ENCODE results near the gene SELENON. TPM values are rescaled to one million over a fixed set of nuclear protein-coding genes. Genes with fewer than 3 reads are reported as not detected.

Gene SELENON
- total and polyA plus RNA-seq, 2 experiments from 2014 or later = 9.0 to 49.7 TPM

GRCh38 chr1:25817840-25818501 lies 18.0 kb downstream of the SELENON start:
- Histone ChIP-seq H3K79me2 (ENCODE audit: insufficient read depth) (peaks cover 32% of the 10 kb centered on the region), H3K9ac (peak overlapping the region; percentile 83), H3K36me3 (ENCODE audit: low read depth) (no peaks in the 10 kb centered on the region), H3K4me2 (ENCODE audit: unreplicated experiment) (peak overlapping the region; percentile 89), H3K4me3 (peak overlapping the region; percentile 82; the same call in 1 of the 2 replicates), H3K9me3 (ENCODE audit: low read depth) (no peaks in the 10 kb centered on the region), H3K27me3 (replicated peaks; ENCODE audit: insufficient read depth) (no peaks in the 10 kb centered on the region), H4K20me1 (ENCODE audit: insufficient read depth) (no peaks in the 10 kb centered on the region), H2AFZ (peak overlapping the region; percentile 84; the same call in 1 of the 2 replicates), H3K9me2 (ENCODE audit: insufficient read depth) (no peaks in the 10 kb centered on the region), H3F3A (ENCODE audit: insufficient read depth) (peaks cover 18% of the 10 kb centered on the region), H3K27ac (peak overlapping the region; percentile 61; the same call in 1 of the 2 replicates), H3K4me1 (ENCODE audit: insufficient read depth) (peaks cover 25% of the 10 kb centered on the region)
- TF ChIP-seq EZH2 (IDR thresholded peaks at IDR 0.05; ENCODE audit: insufficient read depth, poor library complexity, severe bottlenecking) (no peak), EZH2phosphoT487 (IDR thresholded peaks at IDR 0.05; ENCODE audit: insufficient read depth, low read depth) (no peak)
- in situ Hi-C loops (cut with MboI) = loop anchor here (25.0 kb wide), 1 partner anchor 581 kb away; the partner anchor contains the start of genes RSRP1 and SYF2
- DNase-seq = no peak
- 51 to 57% methylated on average over 8 of the region's 8 CpGs for WGBS, 2 experiments (ENCODE audit: low coverage in 1 of 2, low lambda C conversion rate in 2 of 2, missing lambda C conversion rate in 2 of 2)

DNA sequence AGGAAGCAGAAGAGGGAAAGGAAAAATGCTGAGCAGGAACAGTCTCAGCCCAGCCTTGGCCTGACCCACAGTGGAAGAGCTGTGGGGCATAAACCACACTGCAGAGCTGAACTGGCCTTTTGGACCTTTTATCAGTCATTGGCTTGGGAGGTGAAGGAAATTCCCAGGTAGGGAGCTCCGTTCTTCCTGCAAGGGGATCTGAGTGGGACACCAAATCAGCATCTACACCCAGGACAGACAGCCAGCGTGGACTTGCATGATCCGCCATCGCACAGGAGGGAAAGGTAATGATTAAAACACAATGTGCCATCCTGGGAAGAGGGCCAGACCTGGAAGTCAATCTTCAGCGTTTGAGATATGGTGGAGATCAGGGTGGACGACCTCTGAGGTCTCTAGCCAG lies 18.6 kb downstream of the SELENON start:
- H3K4me3 ChIP-seq = peak overlapping the region; percentile 82
- H3K9me2 ChIP-seq (ENCODE audit: insufficient read depth) = no peaks in the 10 kb centered on the region
- H3K4me2 ChIP-seq (ENCODE audit: unreplicated experiment) = peak overlapping the region; percentile 89
- H3K9me3 ChIP-seq (ENCODE audit: low read depth) = no peaks in the 10 kb centered on the region
- DNase-seq = peak; percentile 29
- peak overlapping the region; percentile 61 for H3K27ac ChIP-seq
- no peaks in the 10 kb centered on the region for H3K36me3 ChIP-seq (ENCODE audit: low read depth)
- peaks cover 38% of the 10 kb centered on the region for H3K79me2 ChIP-seq (ENCODE audit: insufficient read depth)
- H4K20me1 ChIP-seq (ENCODE audit: insufficient read depth) = no peaks in the 10 kb centered on the region
- TF ChIP-seq EZH2 (IDR thresholded peaks at IDR 0.05; ENCODE audit: insufficient read depth, poor library complexity, severe bottlenecking) = no peak
- H2AFZ ChIP-seq = peak overlapping the region; percentile 84
- in situ Hi-C loops (cut with MboI) = loop anchor here (25.0 kb wide), 1 partner anchor 581 kb away; the partner anchor contains the start of genes RSRP1 and SYF2
- H3K9ac ChIP-seq = peak overlapping the region; percentile 83
- H3F3A ChIP-seq (ENCODE audit: insufficient read depth) = peaks cover 18% of the 10 kb centered on the region
- 13 to 16% methylated on average over 6 of the region's 6 CpGs for WGBS, 2 experiments (ENCODE audit: low coverage in 1 of 2, low lambda C conversion rate in 2 of 2, missing lambda C conversion rate in 2 of 2)
- no peaks in the 10 kb centered on the region for H3K27me3 ChIP-seq (replicated peaks; ENCODE audit: insufficient read depth)
- peaks cover 25% of the 10 kb centered on the region for H3K4me1 ChIP-seq (ENCODE audit: insufficient read depth)

- WGBS, 2 experiments (ENCODE audit: low coverage in 1 of 2, low lambda C conversion rate in 2 of 2, missing lambda C conversion rate in 2 of 2) = 1% methylated on average over 60 to 61 of the region's 64 CpGs
- in situ Hi-C loops (cut with MboI) = loop anchor here (10.0 to 25.0 kb wide), 2 partner anchors 175 to 582 kb away; partner anchors contain the start of genes PAFAH2, RSRP1 and SYF2
- H3K79me2 ChIP-seq (ENCODE audit: insufficient read depth) = peaks cover 49% of the 10 kb centered on the region
Measured at GRCh38 chr1:25819491-25820246, 19.7 kb downstream of the SELENON start, which contains the start of gene MTFR1L. Gene MTFR1L (plus strand): TSS chr1:25819954. CDS start chr1:25823105, 3,151 bp downstream.

More at GRCh38 chr1:25819491-25820246, 19.7 kb downstream of the SELENON start, which contains the start of gene MTFR1L:
- Histone ChIP-seq H3K4me1 (ENCODE audit: insufficient read depth) (peaks cover 25% of the 10 kb centered on the region), H3F3A (ENCODE audit: insufficient read depth) (peaks cover 18% of the 10 kb centered on the region), H3K9me2 (ENCODE audit: insufficient read depth) (no peaks in the 10 kb centered on the region), H3K27ac (peak within 1 kb of the TSS; percentile 61), H3K9ac (peak within 1 kb of the TSS; percentile 83), H3K27me3 (replicated peaks; ENCODE audit: insufficient read depth) (no peaks in the 10 kb centered on the region), H3K36me3 (ENCODE audit: low read depth) (no peaks in the 10 kb centered on the region), H3K4me3 (peak within 1 kb of the TSS; percentile 82), H3K9me3 (ENCODE audit: low read depth) (no peaks in the 10 kb centered on the region), H4K20me1 (ENCODE audit: insufficient read depth) (no peaks in the 10 kb centered on the region), H3K4me2 (ENCODE audit: unreplicated experiment) (peak within 1 kb of the TSS; percentile 89), H2AFZ (peak within 1 kb of the TSS; percentile 84)
- DNase-seq = peak; percentile 88
- TF ChIP-seq EZH2 (IDR thresholded peaks at IDR 0.05; ENCODE audit: insufficient read depth, poor library complexity, severe bottlenecking) (no peak), EZH2phosphoT487 (IDR thresholded peaks at IDR 0.05; ENCODE audit: insufficient read depth, low read depth) (no peak)

Measured in GM23248 (cell line).